GM12892 (cell line): Measurements from ENCODE around the gene C1D.
A peak's percentile ranks its signal among the peaks of the same experiment; 100 is the strongest.

Experiments used
- DNase-seq: peaks from one replicate; pipeline ENCODE4 v3.0.0; 2011; ENCODE audit not compliant: insufficient read length
- FAIRE-seq: peaks from 2 replicates; lab custom pipeline; 2011; peaks lifted over from hg19 to GRCh38; lab: Jason Lieb, UNC
- POLR2A ChIP-seq: IDR thresholded peaks from 2 replicates; pipeline ENCODE4 v1.6.1; 2011; ENCODE audit warnings: low read depth, low read length, control low read depth
- POLR2AphosphoS5 ChIP-seq: IDR thresholded peaks from 2 replicates; pipeline ENCODE4 v1.6.1; 2011; ENCODE audit warnings: low read depth, low read length, control low read depth
- TAF1 ChIP-seq: IDR thresholded peaks from 2 replicates; pipeline ENCODE4 v1.6.1; 2011; ENCODE audit warnings: low read depth, mild to moderate bottlenecking, control low read depth, low read length, borderline replicate concordance

The C1D gene

GRCh38 chr2:68031542-68032160, 31.2 kb downstream of the C1D start:
- DNase-seq (no peak), FAIRE-seq (peak; percentile 94)
- TF ChIP-seq POLR2A (no peak), POLR2AphosphoS5 (no peak), TAF1 (no peak)

- TF ChIP-seq POLR2AphosphoS5 (no peak), TAF1 (no peak), POLR2A (no peak)
- no peak for DNase-seq
- FAIRE-seq = no peak
Measured at GRCh38 chr2:68031043-68031442, 31.8 kb downstream of the C1D start.

- no peak for TF ChIP-seq POLR2AphosphoS5
- no peak for TF ChIP-seq TAF1
- TF ChIP-seq POLR2A = no peak
- FAIRE-seq (no peak), DNase-seq (no peak)
Measured at GRCh38 chr2:68030529-68030928, 32.3 kb downstream of the C1D start.

- FAIRE-seq (no peak), DNase-seq (no peak)
- TF ChIP-seq TAF1 = no peak
Measured at GRCh38 chr2:68027959-68028358, 34.8 kb downstream of the C1D start.

- TF ChIP-seq POLR2A (no peak), TAF1 (no peak), POLR2AphosphoS5 (no peak)
- no peak for FAIRE-seq
- DNase-seq = no peak
Measured at GRCh38 chr2:68024450-68024849, 38.4 kb downstream of the C1D start.

- no peak for TF ChIP-seq POLR2A
- TF ChIP-seq POLR2AphosphoS5 = no peak
- TF ChIP-seq TAF1 = no peak
- DNase-seq = no peak
- no peak for FAIRE-seq
Measured at GRCh38 chr2:68023904-68024303, 38.9 kb downstream of the C1D start.

- DNase-seq (no peak), FAIRE-seq (no peak)
- TF ChIP-seq TAF1 = no peak
- TF ChIP-seq POLR2A = no peak
- TF ChIP-seq POLR2AphosphoS5 = no peak
Measured at GRCh38 chr2:68018727-68019126, 44.1 kb downstream of the C1D start.

GRCh38 chr2:68009526-68009925, 53.3 kb downstream of the C1D start:
- no peak for DNase-seq
- no peak for TF ChIP-seq POLR2AphosphoS5
- TF ChIP-seq TAF1 = no peak
- no peak for TF ChIP-seq POLR2A
- no peak for FAIRE-seq

- DNase-seq = no peak
- TF ChIP-seq TAF1 = no peak
- no peak for TF ChIP-seq POLR2A
- no peak for TF ChIP-seq POLR2AphosphoS5
- no peak for FAIRE-seq
Measured at GRCh38 chr2:68000170-68000825, 62.5 kb downstream of the C1D start.

GRCh38 chr2:67999332-67999731, 63.5 kb downstream of the C1D start:
- FAIRE-seq (no peak), DNase-seq (no peak)
- TF ChIP-seq TAF1 (no peak), POLR2AphosphoS5 (no peak), POLR2A (no peak)

GRCh38 chr2:67997903-67998302, 64.9 kb downstream of the C1D start:
- FAIRE-seq (no peak), DNase-seq (no peak)
- TF ChIP-seq POLR2A = no peak
- no peak for TF ChIP-seq TAF1
- TF ChIP-seq POLR2AphosphoS5 = no peak

GRCh38 chr2:67997528-67997900, 65.3 kb downstream of the C1D start:
- DNase-seq (no peak), FAIRE-seq (no peak)
- TF ChIP-seq TAF1 (no peak), POLR2AphosphoS5 (no peak)
